ENCODE data around the gene RPS6KB2.

- TF ChIP-seq POLR2AphosphoS5 (IDR thresholded peaks at IDR 0.05), result no peak
- no peak for TF ChIP-seq CTCF (IDR thresholded peaks at IDR 0.05)
- TF ChIP-seq POLR2A (IDR thresholded peaks at IDR 0.05), result no peak
- no peak for TF ChIP-seq EP300 (IDR thresholded peaks at IDR 0.05)
These were observed 12.6 kb upstream of the RPS6KB2 start, which contains the start of gene CARNS1 for GRCh38 chr11:67415501-67416304.

Measured in upper lobe of left lung (tissue), 4 donors.